HG03575 (cell line): ENCODE results near the gene SIN3B.

Experiments used
- ATAC-seq: cut with Tn5 transposase; IDR thresholded peaks from one replicate; pipeline ENCODE4 v1.9.1; 2021; ENCODE audit not compliant: unreplicated experiment, insufficient number of reproducible peaks, low FRiP score; ENCODE audit errors: extremely low read depth

SIN3B gene

GRCh38 chr19:16896146-16897028, 67.2 kb downstream of the SIN3B start:
- ATAC-seq: no peak

GRCh38 chr19:16897029-16897855, 68.0 kb downstream of the SIN3B start:
- ATAC-seq: no peak

- ATAC-seq: no peak
These were observed 68.6 kb downstream of the SIN3B start for GRCh38 chr19:16897856-16898161.

- ATAC-seq: no peak
These were observed 69.3 kb downstream of the SIN3B start for GRCh38 chr19:16898361-16899015.

- ATAC-seq: no peak
These were observed 70.4 kb downstream of the SIN3B start for GRCh38 chr19:16899566-16900075.

GRCh38 chr19:16901491-16902175, 72.4 kb downstream of the SIN3B start:
- ATAC-seq: no peak

- no peak for ATAC-seq
These were observed 73.3 kb downstream of the SIN3B start for GRCh38 chr19:16902545-16902944.

- ATAC-seq: no peak
These were observed 74.1 kb downstream of the SIN3B start for GRCh38 chr19:16903347-16903746.

- no peak for ATAC-seq
These were observed 75.4 kb downstream of the SIN3B start for GRCh38 chr19:16904599-16904998.

GRCh38 chr19:16908759-16909158, 79.6 kb downstream of the SIN3B start:
- no peak for ATAC-seq

- no peak for ATAC-seq
These were observed 81.8 kb downstream of the SIN3B start for GRCh38 chr19:16911046-16911445.

- no peak for ATAC-seq
These were observed 83.6 kb downstream of the SIN3B start for GRCh38 chr19:16912780-16913179.

GRCh38 chr19:16914421-16914820, 85.2 kb downstream of the SIN3B start:
- no peak for ATAC-seq

GRCh38 chr19:16915135-16915534, 85.9 kb downstream of the SIN3B start:
- no peak for ATAC-seq

- no peak for ATAC-seq
These were observed 86.5 kb downstream of the SIN3B start for GRCh38 chr19:16915734-16916133.

GRCh38 chr19:16917401-16917800, 88.2 kb downstream of the SIN3B start:
- ATAC-seq: no peak

- ATAC-seq: no peak
These were observed 90.3 kb downstream of the SIN3B start for GRCh38 chr19:16919496-16919895.

GRCh38 chr19:16920816-16921529, 91.8 kb downstream of the SIN3B start:
- no peak for ATAC-seq
